ENCODE measurements around the gene INAFM1. TPM values are rescaled to one million over a fixed set of nuclear protein-coding genes. Genes with fewer than 3 reads are reported as not detected.
"Not testable (repeated sequence)": the region's sequence is repeated elsewhere in the genome, so short reads cannot be mapped to it uniquely, and the experiment has no call there.

Gene INAFM1
- total and polyA plus RNA-seq, 9 donors, result 6.1 to 17.1 (median 13.6) TPM

- H3K36me3 ChIP-seq (ENCODE audit: control insufficient read depth, insufficient read depth, low read length), result no peaks in the 10 kb centered on the region
- H3K9me3 ChIP-seq (replicated peaks; ENCODE audit: control insufficient read depth, low read depth, low read length), result no peaks in the 10 kb centered on the region
- H3K4me3 ChIP-seq (ENCODE audit: low read length), result no peak overlapping the region
- peaks cover 35% of the 10 kb centered on the region for H3K4me1 ChIP-seq (ENCODE audit: control insufficient read depth, insufficient read depth, low read length)
- WGBS (ENCODE audit: insufficient coverage), result 24% methylated on average over 5 of the region's 27 CpGs
- peak; percentile 63 for DNase-seq
- no peak overlapping the region for H3K27ac ChIP-seq (ENCODE audit: low read length)
- peaks cover 49% of the 10 kb centered on the region for H3K27me3 ChIP-seq (ENCODE audit: control insufficient read depth, insufficient read depth, low read length)
Observed at GRCh38 chr19:47240996-47241918, 33.4 kb upstream of the INAFM1 start.

GRCh38 chr19:47241919-47242577, 32.6 kb upstream of the INAFM1 start:
- 79% methylated on average over 7 of the region's 7 CpGs for WGBS (ENCODE audit: insufficient coverage)
- no peaks in the 10 kb centered on the region for H3K36me3 ChIP-seq (ENCODE audit: control insufficient read depth, insufficient read depth, low read length)
- H3K27me3 ChIP-seq (ENCODE audit: control insufficient read depth, insufficient read depth, low read length), result peaks cover 49% of the 10 kb centered on the region
- no peak for DNase-seq
- peaks cover 35% of the 10 kb centered on the region for H3K4me1 ChIP-seq (ENCODE audit: control insufficient read depth, insufficient read depth, low read length)
- no peak overlapping the region for H3K27ac ChIP-seq (ENCODE audit: low read length)
- no peak overlapping the region for H3K4me3 ChIP-seq (ENCODE audit: low read length)
- no peaks in the 10 kb centered on the region for H3K9me3 ChIP-seq (replicated peaks; ENCODE audit: control insufficient read depth, low read depth, low read length)

- Histone ChIP-seq H3K4me3 (ENCODE audit: low read length) (no peak overlapping the region), H3K9me3 (replicated peaks; ENCODE audit: control insufficient read depth, low read depth, low read length) (no peaks in the 10 kb centered on the region), H3K4me1 (ENCODE audit: control insufficient read depth, insufficient read depth, low read length) (peaks cover 37% of the 10 kb centered on the region), H3K27ac (ENCODE audit: low read length) (peak overlapping the region; percentile 20), H3K36me3 (ENCODE audit: control insufficient read depth, insufficient read depth, low read length) (no peaks in the 10 kb centered on the region), H3K27me3 (ENCODE audit: control insufficient read depth, insufficient read depth, low read length) (peaks cover 45% of the 10 kb centered on the region)
- no peak for DNase-seq
- 16% methylated on average over 9 of the region's 9 CpGs for WGBS (ENCODE audit: insufficient coverage)
Observed at GRCh38 chr19:47243364-47243775, 31.3 kb upstream of the INAFM1 start.

GRCh38 chr19:47243776-47244547, 30.7 kb upstream of the INAFM1 start:
- H3K27ac ChIP-seq (ENCODE audit: low read length), result peak overlapping the region; percentile 60
- H3K36me3 ChIP-seq (ENCODE audit: control insufficient read depth, insufficient read depth, low read length), result no peaks in the 10 kb centered on the region
- no peaks in the 10 kb centered on the region for H3K9me3 ChIP-seq (replicated peaks; ENCODE audit: control insufficient read depth, low read depth, low read length)
- DNase-seq, result peak; percentile 97
- peaks cover 35% of the 10 kb centered on the region for H3K4me1 ChIP-seq (ENCODE audit: control insufficient read depth, insufficient read depth, low read length)
- peak overlapping the region; percentile 35 for H3K4me3 ChIP-seq (ENCODE audit: low read length)
- WGBS (ENCODE audit: insufficient coverage), result 1% methylated on average over 29 of the region's 46 CpGs
- H3K27me3 ChIP-seq (ENCODE audit: control insufficient read depth, insufficient read depth, low read length), result peaks cover 41% of the 10 kb centered on the region

GRCh38 chr19:47247308-47247990, 27.2 kb upstream of the INAFM1 start:
- H3K27ac ChIP-seq (ENCODE audit: low read length), result no peak overlapping the region
- DNase-seq, result peak; percentile 85
- H3K4me1 ChIP-seq (ENCODE audit: control insufficient read depth, insufficient read depth, low read length), result peaks cover 15% of the 10 kb centered on the region
- H3K36me3 ChIP-seq (ENCODE audit: control insufficient read depth, insufficient read depth, low read length), result no peaks in the 10 kb centered on the region
- H3K27me3 ChIP-seq (ENCODE audit: control insufficient read depth, insufficient read depth, low read length), result peaks cover 12% of the 10 kb centered on the region
- H3K4me3 ChIP-seq (ENCODE audit: low read length), result no peak overlapping the region
- 57% methylated on average over 7 of the region's 25 CpGs for WGBS (ENCODE audit: insufficient coverage)
- H3K9me3 ChIP-seq (replicated peaks; ENCODE audit: control insufficient read depth, low read depth, low read length), result no peaks in the 10 kb centered on the region

- 93% methylated on average over 3 of the region's 8 CpGs for WGBS (ENCODE audit: insufficient coverage)
- not testable (repeated sequence) for DNase-seq; H3K27ac ChIP-seq (ENCODE audit: low read length)
Observed at GRCh38 chr19:47253016-47253415, 21.7 kb upstream of the INAFM1 start.

GRCh38 chr19:47253467-47253881, 21.2 kb upstream of the INAFM1 start:
- 62% methylated on average over 2 of the region's 3 CpGs for WGBS (ENCODE audit: insufficient coverage)
- no peaks in the 10 kb centered on the region for H3K27me3 ChIP-seq (ENCODE audit: control insufficient read depth, insufficient read depth, low read length)
- no peak for DNase-seq
- peaks cover 18% of the 10 kb centered on the region for H3K4me1 ChIP-seq (ENCODE audit: control insufficient read depth, insufficient read depth, low read length)
- no peaks in the 10 kb centered on the region for H3K9me3 ChIP-seq (replicated peaks; ENCODE audit: control insufficient read depth, low read depth, low read length)
- peaks cover 5% of the 10 kb centered on the region for H3K36me3 ChIP-seq (ENCODE audit: control insufficient read depth, insufficient read depth, low read length)
- no peak overlapping the region for H3K4me3 ChIP-seq (ENCODE audit: low read length)
- no peak overlapping the region for H3K27ac ChIP-seq (ENCODE audit: low read length)

More at GRCh38 chr19:47253016-47253415, 21.7 kb upstream of the INAFM1 start:
- not testable (repeated sequence) for H3K4me3 ChIP-seq (ENCODE audit: low read length); H3K27me3 ChIP-seq (ENCODE audit: control insufficient read depth, insufficient read depth, low read length); H3K36me3 ChIP-seq (ENCODE audit: control insufficient read depth, insufficient read depth, low read length); H3K9me3 ChIP-seq (replicated peaks; ENCODE audit: control insufficient read depth, low read depth, low read length)
- peaks cover 13% of the 10 kb centered on the region for H3K4me1 ChIP-seq (ENCODE audit: control insufficient read depth, insufficient read depth, low read length)

GRCh38 chr19:47253970-47254369, 20.7 kb upstream of the INAFM1 start:
- no peaks in the 10 kb centered on the region for H3K9me3 ChIP-seq (replicated peaks; ENCODE audit: control insufficient read depth, low read depth, low read length)
- WGBS (ENCODE audit: insufficient coverage), result no CpG with 5 or more reads among the region's 5 CpGs
- no peak for DNase-seq
- peaks cover 10% of the 10 kb centered on the region for H3K36me3 ChIP-seq (ENCODE audit: control insufficient read depth, insufficient read depth, low read length)
- H3K4me3 ChIP-seq (ENCODE audit: low read length), result no peak overlapping the region
- H3K4me1 ChIP-seq (ENCODE audit: control insufficient read depth, insufficient read depth, low read length), result peaks cover 23% of the 10 kb centered on the region
- H3K27me3 ChIP-seq (ENCODE audit: control insufficient read depth, insufficient read depth, low read length), result no peaks in the 10 kb centered on the region
- H3K27ac ChIP-seq (ENCODE audit: low read length), result no peak overlapping the region

GRCh38 chr19:47255879-47256692, 18.6 kb upstream of the INAFM1 start, which contains the start of gene CCDC9:
TSS of gene CCDC9 (plus strand) at chr19:47256525. CDS start at chr19:47258401, 1,876 bp downstream.
- WGBS (ENCODE audit: insufficient coverage), result 19% methylated on average over 44 of the region's 60 CpGs
- no peaks in the 10 kb centered on the region for H3K27me3 ChIP-seq (ENCODE audit: control insufficient read depth, insufficient read depth, low read length)
- H3K36me3 ChIP-seq (ENCODE audit: control insufficient read depth, insufficient read depth, low read length), result peaks cover 31% of the 10 kb centered on the region
- H3K27ac ChIP-seq (ENCODE audit: low read length), result peak within 1 kb of the TSS; percentile 100
- DNase-seq, result peak; percentile 99
- H3K9me3 ChIP-seq (replicated peaks; ENCODE audit: control insufficient read depth, low read depth, low read length), result no peaks in the 10 kb centered on the region
- H3K4me1 ChIP-seq (ENCODE audit: control insufficient read depth, insufficient read depth, low read length), result peaks cover 23% of the 10 kb centered on the region
- peak within 1 kb of the TSS; percentile 84 for H3K4me3 ChIP-seq (ENCODE audit: low read length)
